DND-41 (cell line): ENCODE data around the gene KNDC1.

ENCODE experiments used
- CTCF ChIP-seq: IDR thresholded peaks from 2 replicates; pipeline ENCODE4 v1.5.1; 2012; ENCODE audit warnings: borderline replicate concordance, low read length, moderate library complexity, mild to moderate bottlenecking; ENCODE audit not compliant: poor library complexity, severe bottlenecking; ENCODE audit errors: extremely low read depth
- EZH2 ChIP-seq: IDR thresholded peaks from 3 replicates; pipeline ENCODE4 v1.6.1; 2012; ENCODE audit warnings: borderline replicate concordance, low read depth, mild to moderate bottlenecking, moderate library complexity, low read length, inconsistent platforms; ENCODE audit not compliant: severe bottlenecking

- TF ChIP-seq EZH2 (no peak), CTCF (no peak)
Observed at GRCh38 chr10:133243593-133243992, 83.6 kb downstream of the KNDC1 start.
